ENCODE measurements around the gene SIGLEC11.

The SIGLEC11 gene

DNA sequence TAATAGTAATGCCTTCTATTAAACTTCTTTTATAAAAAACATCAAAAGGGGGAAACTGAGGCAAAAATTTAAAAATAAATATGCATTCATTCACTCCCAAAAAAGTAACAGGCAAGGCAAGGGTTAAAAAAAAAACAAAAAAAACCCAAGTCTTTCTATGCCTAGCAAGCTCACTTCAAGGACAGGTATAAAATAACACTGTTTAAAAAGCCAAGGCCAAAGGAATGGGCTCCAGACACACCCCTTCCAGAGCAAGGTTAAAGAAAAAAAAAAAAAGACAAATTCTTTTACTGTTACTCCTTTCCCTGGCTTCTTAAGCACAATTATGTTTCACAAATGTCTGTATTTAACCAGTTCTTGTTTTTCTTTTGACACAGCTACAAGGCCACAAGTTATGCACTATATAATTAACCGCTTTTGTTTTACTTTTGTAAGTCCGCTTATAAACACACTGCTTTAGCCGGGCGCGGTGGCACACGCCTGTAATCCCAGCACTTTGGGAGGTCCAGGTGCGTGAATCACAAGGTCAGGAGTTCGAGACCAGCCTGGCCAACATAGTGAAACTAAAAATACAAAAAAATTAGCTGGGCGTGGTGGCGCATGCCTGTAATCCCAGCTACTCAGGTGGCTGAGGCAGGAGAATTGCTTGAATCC, 3.6 kb downstream of the SIGLEC11 start:
- Histone ChIP-seq H3K4me3 (replicated peaks; ENCODE audit: low read depth, low read length) (no peak overlapping the region), H3K36me3 (ENCODE audit: control insufficient read depth, insufficient read depth, low read length) (no peaks in the 10 kb centered on the region), H3K27me3 (replicated peaks; ENCODE audit: control insufficient read depth, insufficient read depth, low read length) (no peaks in the 10 kb centered on the region; the same call in 1 of the 2 replicates)
- TF ChIP-seq, protein P1, sequence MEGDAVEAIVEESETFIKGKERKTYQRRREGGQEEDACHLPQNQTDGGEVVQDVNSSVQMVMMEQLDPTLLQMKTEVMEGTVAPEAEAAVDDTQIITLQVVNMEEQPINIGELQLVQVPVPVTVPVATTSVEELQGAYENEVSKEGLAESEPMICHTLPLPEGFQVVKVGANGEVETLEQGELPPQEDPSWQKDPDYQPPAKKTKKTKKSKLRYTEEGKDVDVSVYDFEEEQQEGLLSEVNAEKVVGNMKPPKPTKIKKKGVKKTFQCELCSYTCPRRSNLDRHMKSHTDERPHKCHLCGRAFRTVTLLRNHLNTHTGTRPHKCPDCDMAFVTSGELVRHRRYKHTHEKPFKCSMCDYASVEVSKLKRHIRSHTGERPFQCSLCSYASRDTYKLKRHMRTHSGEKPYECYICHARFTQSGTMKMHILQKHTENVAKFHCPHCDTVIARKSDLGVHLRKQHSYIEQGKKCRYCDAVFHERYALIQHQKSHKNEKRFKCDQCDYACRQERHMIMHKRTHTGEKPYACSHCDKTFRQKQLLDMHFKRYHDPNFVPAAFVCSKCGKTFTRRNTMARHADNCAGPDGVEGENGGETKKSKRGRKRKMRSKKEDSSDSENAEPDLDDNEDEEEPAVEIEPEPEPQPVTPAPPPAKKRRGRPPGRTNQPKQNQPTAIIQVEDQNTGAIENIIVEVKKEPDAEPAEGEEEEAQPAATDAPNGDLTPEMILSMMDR (IDR thresholded peaks at IDR 0.05; ENCODE audit: insufficient read depth, low read length, poor library complexity, severe bottlenecking) = no peak
- DNase-seq (ENCODE audit: extremely low read depth, insufficient read length) = no peak

DNA sequence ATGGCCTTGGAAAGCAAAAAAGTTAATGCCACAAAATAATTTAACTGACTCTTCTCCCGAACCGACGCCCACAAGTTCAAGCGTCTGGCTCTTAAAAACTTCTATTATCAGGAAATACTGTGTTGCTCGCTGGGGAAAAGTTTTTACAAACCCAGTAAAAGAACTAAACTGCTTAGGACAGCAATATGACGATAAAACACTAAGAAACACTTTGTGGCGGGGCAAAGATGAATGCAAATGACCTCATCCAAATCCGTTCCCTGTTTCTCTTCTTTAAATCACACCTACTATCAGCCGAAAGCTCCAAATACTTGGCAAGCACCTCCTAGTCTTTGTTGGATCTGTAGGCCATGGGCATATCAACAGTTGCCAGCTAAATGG, 4.9 kb downstream of the SIGLEC11 start:
- H3K27me3 ChIP-seq (replicated peaks; ENCODE audit: control insufficient read depth, insufficient read depth, low read length) = no peaks in the 10 kb centered on the region
- no peak for DNase-seq (ENCODE audit: extremely low read depth, insufficient read length)
- no peaks in the 10 kb centered on the region for H3K36me3 ChIP-seq (ENCODE audit: control insufficient read depth, insufficient read depth, low read length)
- no peak overlapping the region for H3K4me3 ChIP-seq (replicated peaks; ENCODE audit: low read depth, low read length)
- TF ChIP-seq, protein P1 (IDR thresholded peaks at IDR 0.05; ENCODE audit: insufficient read depth, low read length, poor library complexity, severe bottlenecking) = no peak

DNA sequence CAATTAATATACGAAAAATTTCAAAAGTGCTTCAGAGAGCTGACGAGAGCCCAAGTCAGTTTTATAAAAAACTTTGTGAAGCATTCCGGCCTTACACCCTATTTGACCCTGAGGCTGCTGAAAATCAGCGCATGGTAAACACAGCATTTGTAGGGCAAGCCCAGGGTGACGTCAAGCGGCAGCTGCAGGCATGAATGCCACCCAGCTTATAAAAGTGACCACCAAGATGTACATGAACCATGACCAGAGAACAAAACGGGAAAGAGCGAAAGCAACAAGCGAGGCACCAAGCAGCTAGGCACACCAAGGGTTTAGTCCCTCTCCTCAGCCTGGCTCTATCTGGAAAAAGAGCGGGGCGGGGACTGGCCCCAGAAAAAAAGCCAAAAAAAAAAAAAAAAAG, 6.0 kb downstream of the SIGLEC11 start:
- Histone ChIP-seq H3K4me3 (replicated peaks; ENCODE audit: low read depth, low read length) (no peak overlapping the region), H3K27me3 (replicated peaks; ENCODE audit: control insufficient read depth, insufficient read depth, low read length) (no peaks in the 10 kb centered on the region), H3K36me3 (ENCODE audit: control insufficient read depth, insufficient read depth, low read length) (no peaks in the 10 kb centered on the region)
- TF ChIP-seq, protein P1 (IDR thresholded peaks at IDR 0.05; ENCODE audit: insufficient read depth, low read length, poor library complexity, severe bottlenecking) = no peak
- no peak for DNase-seq (ENCODE audit: extremely low read depth, insufficient read length)

DNA sequence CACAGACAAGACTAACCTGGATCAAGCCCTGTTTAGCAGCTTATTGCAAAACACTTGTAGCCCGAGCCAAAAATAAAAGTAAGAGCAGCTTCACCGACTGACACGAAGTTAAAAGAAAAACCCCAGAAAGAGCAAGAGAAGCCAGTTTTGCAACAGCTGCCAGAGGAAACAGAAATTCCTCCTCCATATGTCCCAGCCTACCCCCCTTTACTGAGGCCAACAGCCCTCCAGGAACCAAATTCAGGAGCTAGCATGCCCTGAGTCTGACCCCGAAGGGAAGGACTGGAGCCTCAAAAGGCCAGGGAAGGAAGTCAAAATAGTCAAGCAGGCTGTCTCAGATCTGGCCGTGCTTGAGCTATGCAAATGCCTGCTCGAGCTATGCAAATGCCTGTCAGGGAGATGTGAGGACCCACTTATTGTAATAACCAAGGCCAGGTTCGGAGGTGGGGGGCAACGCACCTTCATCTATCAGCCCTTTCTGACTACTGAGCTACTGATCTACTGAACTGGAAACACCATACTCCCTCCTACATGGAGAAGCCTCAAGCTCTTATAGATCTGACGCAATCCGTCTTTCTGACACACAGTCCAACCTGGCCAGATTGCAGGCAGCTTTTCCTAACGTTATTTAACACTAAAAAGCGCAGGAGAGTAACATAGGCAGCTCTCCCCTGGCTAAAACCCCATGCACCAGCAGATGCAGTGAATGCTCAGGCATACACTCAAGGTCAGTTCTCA, 6.7 kb downstream of the SIGLEC11 start:
- no peak overlapping the region for H3K4me3 ChIP-seq (replicated peaks; ENCODE audit: low read depth, low read length)
- TF ChIP-seq, protein P1 (IDR thresholded peaks at IDR 0.05; ENCODE audit: insufficient read depth, low read length, poor library complexity, severe bottlenecking) = no peak
- H3K36me3 ChIP-seq (ENCODE audit: control insufficient read depth, insufficient read depth, low read length) = no peaks in the 10 kb centered on the region
- no peak for DNase-seq (ENCODE audit: extremely low read depth, insufficient read length)
- H3K27me3 ChIP-seq (replicated peaks; ENCODE audit: control insufficient read depth, insufficient read depth, low read length) = no peaks in the 10 kb centered on the region

DNA sequence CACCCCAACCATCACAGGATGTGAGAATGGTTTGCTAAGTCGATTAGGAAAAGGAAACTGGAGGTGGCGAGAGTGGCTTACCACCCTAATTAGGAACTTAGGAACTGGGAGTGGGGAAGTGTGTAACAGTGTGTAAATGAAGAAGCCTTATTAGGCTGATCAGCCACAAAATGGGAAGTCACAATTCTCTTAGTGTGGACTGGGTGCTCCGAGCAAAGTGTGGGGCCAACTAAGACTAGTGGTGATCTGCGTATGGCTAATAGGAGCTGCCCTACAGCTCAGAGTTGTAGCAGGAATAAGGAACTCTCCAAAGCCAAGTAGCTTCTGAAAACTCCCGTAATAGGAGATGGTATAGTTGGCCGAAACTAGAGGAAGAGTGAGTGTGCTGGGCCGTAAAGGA, 7.6 kb downstream of the SIGLEC11 start:
- Histone ChIP-seq H3K36me3 (ENCODE audit: control insufficient read depth, insufficient read depth, low read length) (no peaks in the 10 kb centered on the region), H3K4me3 (replicated peaks; ENCODE audit: low read depth, low read length) (no peak overlapping the region), H3K27me3 (replicated peaks; ENCODE audit: control insufficient read depth, insufficient read depth, low read length) (no peaks in the 10 kb centered on the region)
- no peak for DNase-seq (ENCODE audit: extremely low read depth, insufficient read length)
- TF ChIP-seq, protein P1 (IDR thresholded peaks at IDR 0.05; ENCODE audit: insufficient read depth, low read length, poor library complexity, severe bottlenecking) = no peak
